Retinal pigment epithelial cell (primary cell): ENCODE measurements around the gene UBAC1.
A peak's percentile ranks its signal among the peaks of the same experiment; 100 is the strongest.

ENCODE experiments used
- DNase-seq: peaks from one replicate; pipeline ENCODE4 v3.0.0-alpha.2; 2010; ENCODE audit warnings: low read depth
- H3K4me3 ChIP-seq: 2 replicates; pipeline ENCODE4 v1.5.1; 2011; ENCODE audit warnings: mild to moderate bottlenecking, low read length, control low read depth, moderate library complexity
- TF ChIP-seq, protein P1 (sequence below): conservative IDR thresholded peaks from 2 replicates; pipeline ENCODE4 v1.5.1; 2011; ENCODE audit warnings: low read depth, low read length, control low read depth, inconsistent platforms

The UBAC1 gene

DNA sequence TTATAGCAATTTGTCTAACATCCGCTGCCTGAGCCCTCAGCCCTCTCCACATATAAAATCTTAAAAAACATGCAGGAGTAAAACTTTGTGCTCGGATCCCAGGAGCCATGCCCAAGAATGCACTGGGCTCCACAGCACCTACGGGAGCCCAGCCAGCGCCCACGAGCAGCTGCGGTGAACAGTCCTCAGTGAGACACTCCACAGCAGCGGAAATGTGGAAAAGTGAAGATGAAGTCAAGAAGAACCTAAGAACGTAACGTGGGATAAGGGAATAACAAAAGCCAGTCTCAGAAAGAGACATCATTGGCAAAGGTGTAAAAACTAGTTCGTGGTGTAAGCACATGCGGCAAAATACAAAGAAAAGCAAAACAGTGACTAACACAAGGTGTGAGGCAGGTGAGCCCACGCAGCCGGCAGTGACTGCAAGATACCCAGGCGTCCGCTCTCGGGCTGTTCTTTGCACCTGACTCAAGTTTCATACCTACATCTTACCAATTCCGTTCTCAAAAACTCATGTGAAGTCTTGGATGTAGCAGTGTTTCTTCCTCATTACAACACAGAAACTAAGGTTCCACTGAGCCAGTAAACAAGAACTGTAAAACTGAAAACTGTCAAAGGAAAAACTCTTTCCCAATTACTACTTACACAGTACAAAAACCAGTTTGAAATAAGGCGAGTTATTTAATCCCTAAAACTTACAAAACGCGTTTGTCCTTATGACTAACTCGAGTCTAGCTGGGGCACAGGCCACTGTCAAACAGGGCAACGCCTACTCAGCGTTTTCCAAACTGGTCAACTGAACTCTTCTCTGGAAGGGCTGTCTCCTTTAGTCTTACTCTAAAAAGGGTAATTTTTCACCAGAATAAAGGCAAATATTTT, 55.6 kb downstream of the UBAC1 start:
- TF ChIP-seq, protein P1, sequence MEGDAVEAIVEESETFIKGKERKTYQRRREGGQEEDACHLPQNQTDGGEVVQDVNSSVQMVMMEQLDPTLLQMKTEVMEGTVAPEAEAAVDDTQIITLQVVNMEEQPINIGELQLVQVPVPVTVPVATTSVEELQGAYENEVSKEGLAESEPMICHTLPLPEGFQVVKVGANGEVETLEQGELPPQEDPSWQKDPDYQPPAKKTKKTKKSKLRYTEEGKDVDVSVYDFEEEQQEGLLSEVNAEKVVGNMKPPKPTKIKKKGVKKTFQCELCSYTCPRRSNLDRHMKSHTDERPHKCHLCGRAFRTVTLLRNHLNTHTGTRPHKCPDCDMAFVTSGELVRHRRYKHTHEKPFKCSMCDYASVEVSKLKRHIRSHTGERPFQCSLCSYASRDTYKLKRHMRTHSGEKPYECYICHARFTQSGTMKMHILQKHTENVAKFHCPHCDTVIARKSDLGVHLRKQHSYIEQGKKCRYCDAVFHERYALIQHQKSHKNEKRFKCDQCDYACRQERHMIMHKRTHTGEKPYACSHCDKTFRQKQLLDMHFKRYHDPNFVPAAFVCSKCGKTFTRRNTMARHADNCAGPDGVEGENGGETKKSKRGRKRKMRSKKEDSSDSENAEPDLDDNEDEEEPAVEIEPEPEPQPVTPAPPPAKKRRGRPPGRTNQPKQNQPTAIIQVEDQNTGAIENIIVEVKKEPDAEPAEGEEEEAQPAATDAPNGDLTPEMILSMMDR: no peak
- peak; percentile 19 for DNase-seq
- peak overlapping the region; percentile 38 for H3K4me3 ChIP-seq

DNA sequence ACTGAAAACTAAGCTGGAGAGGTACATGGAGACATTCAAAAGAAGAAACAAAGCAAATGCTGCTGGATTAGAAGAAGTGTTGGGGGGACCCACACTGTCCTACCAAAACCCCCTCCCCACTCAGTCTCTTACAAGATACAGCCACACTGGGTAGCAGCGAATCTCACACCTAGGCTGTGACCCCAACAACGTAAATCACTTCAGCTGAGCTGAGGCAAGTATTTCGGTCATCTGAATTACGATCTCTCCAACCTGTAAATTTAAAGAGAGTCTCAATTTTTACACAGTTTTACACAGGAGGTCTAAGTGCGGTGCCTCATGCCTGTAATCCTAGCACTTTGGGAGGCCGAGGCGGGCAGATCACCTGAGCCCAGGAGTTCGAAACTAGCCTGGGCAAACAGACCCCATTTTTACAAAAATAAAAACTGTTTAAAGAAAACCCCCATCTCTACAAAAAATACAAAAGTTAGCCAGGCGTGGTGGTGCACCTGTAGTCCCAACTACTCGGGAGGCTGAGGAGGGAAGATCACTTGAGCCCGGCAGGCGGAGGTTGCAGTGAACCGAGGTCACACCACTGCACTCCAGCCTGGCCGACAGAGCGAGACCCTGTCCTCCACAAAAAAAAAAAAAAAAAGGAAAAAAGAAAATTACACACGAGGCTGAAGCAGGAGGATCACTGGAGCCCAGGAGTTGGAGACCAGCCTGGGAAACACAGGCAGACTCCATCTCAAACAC, 57.2 kb downstream of the UBAC1 start:
- no peak for DNase-seq
- TF ChIP-seq, protein P1: no peak
- H3K4me3 ChIP-seq: no peak overlapping the region

DNA sequence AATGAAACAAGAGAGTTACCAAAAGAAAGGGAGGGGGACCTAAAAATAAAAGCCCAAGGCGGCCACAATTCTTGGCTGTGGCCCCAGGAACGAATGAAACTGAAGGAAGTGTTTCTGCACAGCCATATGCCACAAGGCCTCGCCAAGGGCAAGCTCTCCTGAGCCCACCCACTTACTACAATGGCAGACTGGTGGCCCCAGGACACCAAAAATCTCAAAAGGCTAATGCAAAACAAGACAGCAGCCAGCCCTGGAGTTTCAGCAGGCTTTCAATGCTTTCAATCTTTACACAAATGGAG, 57.9 kb downstream of the UBAC1 start:
- TF ChIP-seq, protein P1: no peak
- no peak for DNase-seq
- H3K4me3 ChIP-seq: no peak overlapping the region

DNA sequence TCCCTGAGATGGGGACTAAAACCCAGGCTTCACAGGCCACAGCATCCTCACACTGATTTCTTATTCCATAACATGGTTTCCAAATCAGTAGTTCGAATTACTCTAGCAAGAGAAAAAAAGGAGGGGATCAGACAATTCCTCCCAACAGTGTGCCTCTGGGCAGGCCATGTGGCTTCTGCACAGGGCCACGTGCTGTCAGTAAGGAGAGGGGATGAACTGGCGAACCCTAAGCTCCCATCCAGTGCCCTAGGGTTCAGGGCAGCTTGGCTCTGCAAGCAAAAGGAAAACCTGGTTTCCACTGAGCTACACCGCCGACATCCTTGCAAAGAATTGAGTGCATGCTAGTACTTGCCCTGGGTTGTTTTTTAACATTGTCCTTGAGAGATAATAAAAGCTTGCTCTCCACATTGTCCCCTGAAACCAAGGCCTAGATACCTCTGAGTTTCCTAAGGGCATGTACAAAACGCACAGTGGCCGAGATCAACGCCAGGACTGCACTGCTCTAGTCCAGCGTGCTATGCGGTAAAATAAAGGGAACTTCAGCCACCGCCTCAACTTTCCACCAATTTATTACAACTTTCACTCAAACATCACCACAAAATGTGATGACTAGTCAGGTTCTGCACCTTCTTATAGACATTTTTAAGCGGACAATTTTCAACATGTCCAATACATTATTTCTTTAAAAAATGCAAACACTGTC, 58.4 kb downstream of the UBAC1 start:
- TF ChIP-seq, protein P1: no peak
- H3K4me3 ChIP-seq: no peak overlapping the region
- DNase-seq: no peak

DNA sequence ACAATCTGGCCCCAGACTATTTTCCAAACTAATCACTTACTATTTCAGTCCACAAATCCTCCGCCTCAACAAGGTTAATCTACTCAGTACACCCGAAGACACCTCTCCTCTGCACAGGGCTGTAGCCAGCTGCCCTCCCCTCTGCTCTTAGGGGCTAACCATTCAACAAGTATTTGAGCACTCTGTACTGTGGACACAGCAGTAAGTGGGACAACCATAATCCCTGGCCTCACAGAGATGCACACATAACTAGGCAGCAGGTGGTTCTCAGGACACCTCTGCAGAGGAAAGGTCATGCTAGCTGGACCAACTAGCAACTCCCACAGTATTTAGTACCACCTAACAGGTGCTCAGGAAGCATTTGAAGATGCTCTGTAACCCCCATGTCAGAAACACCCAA, 59.3 kb downstream of the UBAC1 start:
- DNase-seq: no peak
- H3K4me3 ChIP-seq: no peak overlapping the region
- TF ChIP-seq, protein P1: no peak

- no peak for DNase-seq
Observed at GRCh38 chr9:135901031-135901758, 60.0 kb downstream of the UBAC1 start.

More at GRCh38 chr9:135901031-135901758, 60.0 kb downstream of the UBAC1 start:
- TF ChIP-seq, protein P1: no peak
- H3K4me3 ChIP-seq: no peak overlapping the region
